Measurements from ENCODE around the gene KIAA0040. TPM values are rescaled to one million over a fixed set of nuclear protein-coding genes. Genes with fewer than 3 reads are reported as not detected.

Gene KIAA0040
- total and polyA plus RNA-seq, 12 donors, result 6.3 to 37.2 (median 11.1) TPM

DNA sequence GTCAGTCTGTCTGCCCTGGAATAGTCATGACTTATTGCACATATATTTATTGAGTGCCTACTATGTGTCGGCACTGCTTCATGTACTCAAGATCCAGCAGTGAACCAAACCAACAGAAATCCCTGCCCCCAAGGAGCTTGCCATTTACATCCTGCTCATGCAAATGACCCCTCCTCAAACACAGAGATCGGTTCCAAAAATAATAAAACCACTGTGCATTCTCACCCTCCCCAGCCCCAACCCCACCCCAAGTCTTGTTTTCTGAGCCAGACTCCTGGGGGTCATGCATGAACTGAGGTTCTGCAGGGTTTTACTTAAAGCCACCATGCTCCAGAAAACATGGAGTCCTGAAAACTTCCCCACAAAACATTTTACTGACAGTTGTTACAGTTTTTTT is 61.9 kb downstream of the KIAA0040 start:
- H3K27me3 ChIP-seq, result no peaks in the 10 kb centered on the region
- peak overlapping the region in 7 of 10 donors; percentile 29 to 79 (median 43) for H3K27ac ChIP-seq
- intact Hi-C loops (cut with DNase I), result no loop called here
- H3K4me1 ChIP-seq, result peaks cover 2 to 61% (median 38%) of the 10 kb centered on the region in 9 donors
- no peak overlapping the region for H3K4me3 ChIP-seq
- no peaks in the 10 kb centered on the region for H3K9me3 ChIP-seq
- TF ChIP-seq, protein P1, sequence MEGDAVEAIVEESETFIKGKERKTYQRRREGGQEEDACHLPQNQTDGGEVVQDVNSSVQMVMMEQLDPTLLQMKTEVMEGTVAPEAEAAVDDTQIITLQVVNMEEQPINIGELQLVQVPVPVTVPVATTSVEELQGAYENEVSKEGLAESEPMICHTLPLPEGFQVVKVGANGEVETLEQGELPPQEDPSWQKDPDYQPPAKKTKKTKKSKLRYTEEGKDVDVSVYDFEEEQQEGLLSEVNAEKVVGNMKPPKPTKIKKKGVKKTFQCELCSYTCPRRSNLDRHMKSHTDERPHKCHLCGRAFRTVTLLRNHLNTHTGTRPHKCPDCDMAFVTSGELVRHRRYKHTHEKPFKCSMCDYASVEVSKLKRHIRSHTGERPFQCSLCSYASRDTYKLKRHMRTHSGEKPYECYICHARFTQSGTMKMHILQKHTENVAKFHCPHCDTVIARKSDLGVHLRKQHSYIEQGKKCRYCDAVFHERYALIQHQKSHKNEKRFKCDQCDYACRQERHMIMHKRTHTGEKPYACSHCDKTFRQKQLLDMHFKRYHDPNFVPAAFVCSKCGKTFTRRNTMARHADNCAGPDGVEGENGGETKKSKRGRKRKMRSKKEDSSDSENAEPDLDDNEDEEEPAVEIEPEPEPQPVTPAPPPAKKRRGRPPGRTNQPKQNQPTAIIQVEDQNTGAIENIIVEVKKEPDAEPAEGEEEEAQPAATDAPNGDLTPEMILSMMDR (IDR thresholded peaks at IDR 0.05), result no peak
- 63 to 65% methylated on average over 2 of the region's 2 CpGs for WGBS, 2 donors
- no peak for DNase-seq
- H3K36me3 ChIP-seq, result no peaks in the 10 kb centered on the region
- peak in 1 of 8 donors; percentile 6 for ATAC-seq

DNA sequence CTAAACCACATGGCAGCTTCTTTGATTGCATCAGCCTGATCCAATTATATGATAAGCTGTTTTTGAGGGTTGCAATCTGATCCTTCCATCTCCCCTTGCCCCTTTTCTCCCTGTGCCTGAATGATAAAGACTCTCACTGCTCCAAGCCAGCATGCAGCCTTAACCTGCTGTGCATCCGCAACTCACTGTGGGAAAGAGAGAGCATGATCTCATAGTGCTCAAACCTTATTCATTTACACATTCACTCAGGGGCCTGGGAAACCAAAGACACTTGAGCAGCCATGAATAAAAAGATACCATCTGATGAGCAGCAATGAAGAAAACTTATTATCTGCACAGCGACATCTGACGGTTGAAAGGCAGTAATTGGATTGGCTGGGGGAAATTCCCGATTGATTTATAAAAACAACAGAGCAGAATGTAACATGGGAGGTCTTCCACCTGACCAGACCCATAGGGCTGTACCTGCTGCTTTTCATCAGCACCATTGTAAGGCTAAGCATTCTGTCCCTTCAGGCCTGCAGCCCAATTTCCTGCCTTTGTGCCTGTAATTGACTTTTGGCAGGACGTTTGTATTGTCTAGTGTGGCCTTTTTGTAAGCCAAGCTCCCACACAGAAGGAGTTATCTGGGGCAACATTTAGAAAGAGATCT is 62.5 kb downstream of the KIAA0040 start:
- Histone ChIP-seq H3K4me1 (peaks cover 2 to 66% (median 41%) of the 10 kb centered on the region in 9 donors), H3K27ac (peak overlapping the region in 8 of 10 donors; percentile 5 to 79 (median 34)), H3K9me3 (no peaks in the 10 kb centered on the region), H3K27me3 (no peaks in the 10 kb centered on the region), H3K36me3 (no peaks in the 10 kb centered on the region), H3K4me3 (no peak overlapping the region)
- intact Hi-C loops (cut with DNase I), result loop anchor here in 4 of 10 donors (5.0 kb wide), 1 partner anchor 98 kb away; no protein-coding TSS in a partner anchor
- DNase-seq, result peak in 1 of 2 donors; percentile 37
- peak; percentile 43 to 88 (median 80) for ATAC-seq
- 45 to 49% methylated on average over 5 of the region's 5 CpGs for WGBS, 2 donors
- TF ChIP-seq, protein P1 (IDR thresholded peaks at IDR 0.05), result peak in 1 of 9 donors; percentile 19

DNA sequence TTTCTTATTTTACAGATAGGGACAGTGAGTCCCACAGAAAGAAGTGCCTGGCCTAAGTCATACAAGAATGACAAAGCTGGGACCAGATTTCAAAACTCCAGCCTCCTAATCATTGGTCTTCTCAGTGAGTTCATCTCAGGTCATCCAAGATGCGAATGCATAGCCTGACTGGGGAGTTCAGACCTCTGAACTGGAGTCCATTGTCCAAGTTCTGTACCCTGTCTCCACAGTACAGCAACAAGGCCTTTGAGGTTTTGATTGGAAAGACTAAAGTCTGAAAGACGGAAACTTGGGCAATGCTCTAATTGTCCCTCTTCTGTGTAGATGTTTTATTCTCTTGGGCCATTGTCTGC is 63.0 kb downstream of the KIAA0040 start:
- no peaks in the 10 kb centered on the region for H3K27me3 ChIP-seq
- TF ChIP-seq, protein P1 (IDR thresholded peaks at IDR 0.05), result no peak
- H3K4me3 ChIP-seq, result no peak overlapping the region
- intact Hi-C loops (cut with DNase I), result loop anchor here in 4 of 10 donors (5.0 kb wide), 1 partner anchor 97 kb away; no protein-coding TSS in a partner anchor
- DNase-seq (no peak), ATAC-seq (no peak)
- no peaks in the 10 kb centered on the region for H3K36me3 ChIP-seq
- WGBS, 2 donors, result 74 to 87% methylated on average over 2 of the region's 2 CpGs
- H3K27ac ChIP-seq, result peak overlapping the region in 7 of 10 donors; percentile 5 to 79 (median 38)
- H3K9me3 ChIP-seq, result no peaks in the 10 kb centered on the region
- peaks cover 2 to 71% (median 46%) of the 10 kb centered on the region in 9 donors for H3K4me1 ChIP-seq

DNA sequence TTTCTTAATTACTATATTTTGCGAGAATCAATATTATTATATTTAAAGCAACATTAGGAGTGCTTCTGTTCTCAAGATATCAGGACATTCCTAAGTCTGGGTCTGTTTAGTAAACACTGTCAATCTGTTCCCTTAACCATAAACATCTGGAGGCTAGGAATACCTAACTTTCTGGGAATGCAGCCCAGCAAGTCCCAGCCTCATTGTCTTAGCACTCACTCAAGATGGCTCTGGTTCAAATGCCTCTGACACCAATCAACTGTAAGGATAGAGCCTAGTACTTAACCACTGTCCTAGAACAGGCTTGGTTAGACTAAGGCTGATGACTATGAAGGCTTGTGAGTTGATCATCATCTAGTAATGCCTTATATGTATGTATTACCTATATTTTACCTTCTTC is 63.4 kb downstream of the KIAA0040 start:
- WGBS, 2 donors, result 55 to 73% methylated on average over 1 of the region's 1 CpG
- TF ChIP-seq, protein P1 (IDR thresholded peaks at IDR 0.05), result no peak
- Histone ChIP-seq H3K36me3 (no peaks in the 10 kb centered on the region), H3K9me3 (no peaks in the 10 kb centered on the region), H3K27ac (peak overlapping the region in 6 of 10 donors; percentile 5 to 79 (median 30)), H3K27me3 (no peaks in the 10 kb centered on the region), H3K4me3 (no peak overlapping the region), H3K4me1 (peaks cover 2 to 74% (median 47%) of the 10 kb centered on the region in 9 donors)
- intact Hi-C loops (cut with DNase I), result loop anchor here in 4 of 10 donors (5.0 kb wide), 1 partner anchor 97 kb away; no protein-coding TSS in a partner anchor
- DNase-seq, result no peak
- peak in 4 of 8 donors; percentile 32 to 48 (median 45) for ATAC-seq

All from heart right ventricle (tissue), 16 donors.